Tibial artery (tissue), 4 donors: Measurements from ENCODE around the gene ZDHHC24.

Experiments used
- DNase-seq, 2 donors: peaks; one replicate each; pipeline ENCODE4 v3.0.0-alpha.2; 2019
- H3K27ac ChIP-seq, 2 donors: fragments of 200-600 bp; sonication (generic) in 1 of 2; 1 replicate in 1 of 2; 2 replicates in 1 of 2; pipeline ENCODE4 v1.5.1; 2018 to 2019; ENCODE audit warnings: mild to moderate bottlenecking in 1 of 2
- H3K27me3 ChIP-seq, 2 donors: fragments of 200-600 bp; sonication (generic) in 1 of 2; one replicate each; pipeline versions ENCODE4 v1.5.1 to v1.6.0; 2016 to 2019
- H3K36me3 ChIP-seq, 3 donors: fragments of 200-600 bp; sonication (generic) in 2 of 3; one replicate each; pipeline ENCODE4 v1.5.1; 2016 to 2019; ENCODE audit warnings: mild to moderate bottlenecking in 2 of 3
- H3K4me1 ChIP-seq, 4 donors: fragments of 200-600 bp; sonication (generic) in 2 of 4; 1 replicate in 3 of 4; 2 replicates in 1 of 4; pipeline ENCODE4 v1.5.1; 2016 to 2019
- H3K4me3 ChIP-seq, 2 donors: fragments of 200-600 bp; sonication (generic) in 1 of 2; 1 replicate in 1 of 2; 2 replicates in 1 of 2; pipeline ENCODE4 v1.5.1; 2018 to 2019; ENCODE audit warnings: mild to moderate bottlenecking in 2 of 2
- H3K9me3 ChIP-seq, 3 donors: fragments of 200-600 bp; sonication (generic) in 1 of 3; one replicate each; pipeline ENCODE4 v1.5.1; 2016 to 2019
- intact Hi-C: fragments of 100-400 bp; cut with DNase I; formaldehyde crosslinking; loops from one replicate; pipeline ENCODE4 v1.15.0; 2023; ENCODE audit warnings: low total_unique reads
- TF ChIP-seq, protein P1 (sequence below), 2 experiments: fragments of 200-600 bp in 1 of 2; fragments of 450-650 bp in 1 of 2; IDR thresholded peaks; one replicate each; pipeline ENCODE4 v1.5.1; 2017 to 2019; ENCODE audit warnings: antibody characterized with exemption in 2 of 2, mild to moderate bottlenecking in 1 of 2, moderate library complexity in 1 of 2

The ZDHHC24 gene

DNA sequence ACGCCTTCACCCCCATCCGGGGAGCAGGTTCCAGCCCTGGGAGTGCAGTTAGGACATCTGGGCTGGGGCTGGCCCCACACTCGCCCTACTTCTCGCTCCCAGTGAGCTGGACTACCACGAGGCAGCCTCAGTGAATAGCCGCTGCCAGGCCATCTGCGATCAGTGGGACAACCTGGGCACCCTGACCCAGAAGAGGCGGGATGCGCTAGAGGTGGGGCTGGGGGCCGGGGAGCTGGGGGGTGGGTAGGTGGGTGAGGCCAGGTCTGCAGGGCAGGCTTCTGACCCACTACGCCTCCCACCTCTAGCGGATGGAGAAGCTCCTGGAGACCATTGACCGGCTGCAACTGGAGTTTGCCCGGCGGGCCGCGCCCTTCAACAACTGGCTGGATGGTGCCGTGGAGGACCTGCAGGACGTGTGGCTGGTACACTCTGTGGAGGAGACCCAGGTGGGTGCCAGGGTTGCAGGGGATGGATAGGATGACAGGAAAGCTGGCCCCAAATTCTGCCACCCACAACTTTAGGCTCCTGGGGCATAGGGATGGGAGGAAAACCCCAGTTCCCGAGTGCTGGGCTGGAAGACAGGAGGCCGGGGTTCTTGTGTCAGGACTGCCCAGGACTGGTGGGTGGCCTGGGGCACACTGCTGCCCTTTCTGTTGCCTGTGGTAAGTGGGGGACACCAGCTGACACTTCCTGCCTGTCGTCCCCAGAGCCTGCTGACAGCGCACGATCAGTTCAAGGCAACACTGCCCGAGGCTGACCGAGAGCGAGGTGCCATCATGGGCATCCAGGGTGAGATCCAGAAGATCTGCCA lies 14.2 kb upstream of the ZDHHC24 start:
- Histone ChIP-seq H3K27me3 (peaks cover 0 to 24% of the 10 kb centered on the region in 2 donors), H3K4me3 (no peak overlapping the region), H3K27ac (no peak overlapping the region), H3K4me1 (peaks cover 0 to 13% (median 11%) of the 10 kb centered on the region in 4 donors), H3K36me3 (peaks cover 0 to 28% (median 3%) of the 10 kb centered on the region in 3 donors), H3K9me3 (no peaks in the 10 kb centered on the region)
- no peak for DNase-seq
- intact Hi-C loops = no loop called here
- TF ChIP-seq, protein P1, sequence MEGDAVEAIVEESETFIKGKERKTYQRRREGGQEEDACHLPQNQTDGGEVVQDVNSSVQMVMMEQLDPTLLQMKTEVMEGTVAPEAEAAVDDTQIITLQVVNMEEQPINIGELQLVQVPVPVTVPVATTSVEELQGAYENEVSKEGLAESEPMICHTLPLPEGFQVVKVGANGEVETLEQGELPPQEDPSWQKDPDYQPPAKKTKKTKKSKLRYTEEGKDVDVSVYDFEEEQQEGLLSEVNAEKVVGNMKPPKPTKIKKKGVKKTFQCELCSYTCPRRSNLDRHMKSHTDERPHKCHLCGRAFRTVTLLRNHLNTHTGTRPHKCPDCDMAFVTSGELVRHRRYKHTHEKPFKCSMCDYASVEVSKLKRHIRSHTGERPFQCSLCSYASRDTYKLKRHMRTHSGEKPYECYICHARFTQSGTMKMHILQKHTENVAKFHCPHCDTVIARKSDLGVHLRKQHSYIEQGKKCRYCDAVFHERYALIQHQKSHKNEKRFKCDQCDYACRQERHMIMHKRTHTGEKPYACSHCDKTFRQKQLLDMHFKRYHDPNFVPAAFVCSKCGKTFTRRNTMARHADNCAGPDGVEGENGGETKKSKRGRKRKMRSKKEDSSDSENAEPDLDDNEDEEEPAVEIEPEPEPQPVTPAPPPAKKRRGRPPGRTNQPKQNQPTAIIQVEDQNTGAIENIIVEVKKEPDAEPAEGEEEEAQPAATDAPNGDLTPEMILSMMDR (IDR thresholded peaks at IDR 0.05) = no peak

- TF ChIP-seq, protein P1 (IDR thresholded peaks at IDR 0.05) = no peak
Observed at GRCh38 chr11:66559142-66559865, 13.5 kb upstream of the ZDHHC24 start.

DNA sequence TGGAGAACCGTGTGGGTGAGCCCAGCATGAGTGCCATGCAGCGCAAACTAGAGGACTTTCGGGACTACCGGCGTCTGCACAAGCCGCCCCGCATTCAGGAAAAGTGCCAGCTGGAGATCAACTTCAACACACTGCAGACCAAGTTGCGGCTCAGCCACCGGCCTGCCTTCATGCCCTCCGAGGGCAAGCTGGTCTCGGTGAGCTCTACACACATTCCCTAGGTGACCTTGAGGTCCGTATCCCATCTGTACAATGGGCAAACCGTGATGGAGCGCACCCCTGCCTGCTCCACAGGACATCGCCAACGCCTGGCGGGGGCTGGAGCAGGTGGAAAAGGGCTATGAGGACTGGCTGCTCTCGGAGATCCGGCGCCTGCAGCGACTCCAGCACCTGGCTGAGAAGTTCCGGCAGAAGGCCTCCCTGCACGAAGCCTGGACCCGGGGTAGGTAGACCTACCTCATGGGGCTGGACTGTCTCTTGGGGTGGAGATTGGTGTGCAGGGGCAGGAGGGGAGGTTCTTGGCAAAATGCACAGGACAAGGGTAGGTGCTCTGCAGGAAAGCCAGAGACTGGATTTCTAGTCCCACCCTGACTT lies 12.0 kb upstream of the ZDHHC24 start:
- Histone ChIP-seq H3K36me3 (peaks cover 0 to 6% (median 0%) of the 10 kb centered on the region in 3 donors), H3K4me1 (peaks cover 0 to 13% (median 11%) of the 10 kb centered on the region in 4 donors), H3K9me3 (no peaks in the 10 kb centered on the region), H3K4me3 (no peak overlapping the region), H3K27ac (no peak overlapping the region), H3K27me3 (peaks cover 0 to 24% of the 10 kb centered on the region in 2 donors)
- intact Hi-C loops = no loop called here
- no peak for DNase-seq
- TF ChIP-seq, protein P1 (IDR thresholded peaks at IDR 0.05) = no peak

More at GRCh38 chr11:66559142-66559865, 13.5 kb upstream of the ZDHHC24 start:
- no peak for DNase-seq
- Histone ChIP-seq H3K27ac (no peak overlapping the region), H3K36me3 (peaks cover 0 to 20% (median 0%) of the 10 kb centered on the region in 3 donors), H3K4me3 (peak overlapping the region in 1 of 2 donors; percentile 12), H3K9me3 (no peaks in the 10 kb centered on the region), H3K27me3 (peaks cover 0 to 24% of the 10 kb centered on the region in 2 donors), H3K4me1 (peaks cover 0 to 13% (median 11%) of the 10 kb centered on the region in 4 donors)
- intact Hi-C loops = no loop called here

GRCh38 chr11:66556086-66556485 lies 10.2 kb upstream of the ZDHHC24 start:
- DNase-seq = no peak
- Histone ChIP-seq H3K9me3 (no peaks in the 10 kb centered on the region), H3K27me3 (peaks cover 0 to 24% of the 10 kb centered on the region in 2 donors), H3K4me1 (peaks cover 0 to 13% (median 11%) of the 10 kb centered on the region in 4 donors), H3K27ac (no peak overlapping the region), H3K4me3 (no peak overlapping the region), H3K36me3 (no peaks in the 10 kb centered on the region)
- TF ChIP-seq, protein P1 (IDR thresholded peaks at IDR 0.05) = no peak
- intact Hi-C loops = no loop called here

DNA sequence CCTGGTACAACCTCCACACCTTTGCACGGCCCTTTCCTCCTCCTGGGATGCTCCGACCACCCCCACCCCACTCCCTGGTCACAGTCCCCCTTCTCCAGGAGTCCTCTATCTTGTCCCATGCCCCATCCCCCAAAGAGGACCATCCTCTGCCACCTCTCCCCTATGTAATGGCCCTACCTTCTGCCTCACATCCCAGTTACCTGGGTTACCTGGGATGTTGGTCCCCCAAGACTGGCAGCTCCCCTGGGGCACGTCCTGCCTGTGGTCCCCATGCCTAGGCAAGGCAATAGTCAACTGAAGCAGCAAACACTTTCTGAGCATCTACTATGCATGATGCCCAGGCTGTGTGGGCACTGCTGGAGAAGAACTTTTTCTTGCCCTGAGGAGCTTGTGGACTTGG lies 9.6 kb upstream of the ZDHHC24 start:
- no peaks in the 10 kb centered on the region for H3K36me3 ChIP-seq
- intact Hi-C loops = no loop called here
- no peak for DNase-seq
- peaks cover 0 to 24% of the 10 kb centered on the region in 2 donors for H3K27me3 ChIP-seq
- H3K4me3 ChIP-seq = no peak overlapping the region
- TF ChIP-seq, protein P1 (IDR thresholded peaks at IDR 0.05) = no peak
- no peak overlapping the region for H3K27ac ChIP-seq
- no peaks in the 10 kb centered on the region for H3K9me3 ChIP-seq
- peaks cover 0 to 13% (median 11%) of the 10 kb centered on the region in 4 donors for H3K4me1 ChIP-seq
